PC-3 (cell line): ENCODE results near the gene HSD17B7.
"Not testable (repeated sequence)": the region's sequence is repeated elsewhere in the genome, so short reads cannot be mapped to it uniquely, and the experiment has no call there.

Experiments used
- EZH2 ChIP-seq: fragments of 300-600 bp; sonication (generic); IDR thresholded peaks from one replicate; pipeline ENCODE4 v1.6.1; 2017; ENCODE audit warnings: antibody characterized with exemption, mild to moderate bottlenecking, low read length; ENCODE audit not compliant: unreplicated experiment
- EZH2phosphoT487 ChIP-seq: fragments of 300-600 bp; sonication (generic); IDR thresholded peaks from 2 replicates; pipeline ENCODE4 v1.6.1; 2018; ENCODE audit warnings: mild to moderate bottlenecking, antibody characterized with exemption, low read length, borderline replicate concordance
- TF ChIP-seq, protein P1 (sequence below): fragments of 300-600 bp; sonication (generic); conservative IDR thresholded peaks from 2 replicates; pipeline ENCODE4 v1.5.1; 2017; ENCODE audit warnings: antibody characterized with exemption, low read depth, mild to moderate bottlenecking, low read length

DNA sequence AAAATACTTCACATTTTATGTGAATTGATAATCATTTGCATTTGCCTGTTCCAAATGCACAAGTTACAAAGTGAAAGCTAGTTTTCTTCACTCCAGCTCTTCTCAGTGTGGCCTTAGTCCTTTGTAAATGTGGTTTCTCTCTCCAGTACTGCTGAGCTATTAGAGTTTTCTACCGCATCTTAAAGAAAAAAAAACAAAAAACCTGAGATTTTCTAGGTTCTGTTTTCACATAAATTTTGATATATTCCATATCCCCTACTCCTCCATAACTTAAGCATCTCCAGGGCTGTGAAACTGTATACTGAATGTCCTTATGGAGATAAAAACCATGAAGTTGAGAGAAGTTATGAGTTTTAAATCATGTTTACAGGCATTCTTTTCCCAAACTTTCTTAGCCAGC lies 3.8 kb downstream of the HSD17B7 start:
- TF ChIP-seq, protein P1, sequence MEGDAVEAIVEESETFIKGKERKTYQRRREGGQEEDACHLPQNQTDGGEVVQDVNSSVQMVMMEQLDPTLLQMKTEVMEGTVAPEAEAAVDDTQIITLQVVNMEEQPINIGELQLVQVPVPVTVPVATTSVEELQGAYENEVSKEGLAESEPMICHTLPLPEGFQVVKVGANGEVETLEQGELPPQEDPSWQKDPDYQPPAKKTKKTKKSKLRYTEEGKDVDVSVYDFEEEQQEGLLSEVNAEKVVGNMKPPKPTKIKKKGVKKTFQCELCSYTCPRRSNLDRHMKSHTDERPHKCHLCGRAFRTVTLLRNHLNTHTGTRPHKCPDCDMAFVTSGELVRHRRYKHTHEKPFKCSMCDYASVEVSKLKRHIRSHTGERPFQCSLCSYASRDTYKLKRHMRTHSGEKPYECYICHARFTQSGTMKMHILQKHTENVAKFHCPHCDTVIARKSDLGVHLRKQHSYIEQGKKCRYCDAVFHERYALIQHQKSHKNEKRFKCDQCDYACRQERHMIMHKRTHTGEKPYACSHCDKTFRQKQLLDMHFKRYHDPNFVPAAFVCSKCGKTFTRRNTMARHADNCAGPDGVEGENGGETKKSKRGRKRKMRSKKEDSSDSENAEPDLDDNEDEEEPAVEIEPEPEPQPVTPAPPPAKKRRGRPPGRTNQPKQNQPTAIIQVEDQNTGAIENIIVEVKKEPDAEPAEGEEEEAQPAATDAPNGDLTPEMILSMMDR: not testable (repeated sequence)
- not testable (repeated sequence) for TF ChIP-seq EZH2, EZH2phosphoT487
